ENCODE results near the gene TP53. TPM values are rescaled to one million over a fixed set of nuclear protein-coding genes. Genes with fewer than 3 reads are reported as not detected.
"Not testable (repeated sequence)": the region's sequence is repeated elsewhere in the genome, so short reads cannot be mapped to it uniquely, and the experiment has no call there.

Gene TP53
- total RNA-seq, 1 donor from 2014 or later = 6.9 TPM

DNA sequence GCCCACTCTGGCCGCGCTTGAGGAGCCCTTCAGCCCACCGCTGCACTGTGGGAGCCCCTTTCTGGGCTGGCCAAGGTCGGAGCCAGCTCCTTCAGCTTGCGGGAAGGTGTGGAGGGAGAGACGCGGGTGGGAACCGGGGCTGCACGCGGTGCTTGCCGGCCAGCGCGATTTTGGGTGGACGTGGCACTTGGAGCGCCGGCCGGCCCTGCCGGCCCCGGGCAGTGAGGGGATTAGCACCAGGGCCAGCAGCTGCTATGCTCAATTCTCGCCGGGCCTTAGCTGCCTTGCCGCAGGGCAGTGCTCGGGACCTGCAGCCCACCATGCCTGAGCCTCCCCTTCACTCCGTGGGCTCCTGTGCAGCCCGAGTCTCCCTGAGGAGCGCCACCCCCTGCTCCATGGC, 46.5 kb downstream of the TP53 start:
- DNase-seq (ENCODE audit: low spot score in 2 of 2) = no peak
- FAIRE-seq = no peak

DNA sequence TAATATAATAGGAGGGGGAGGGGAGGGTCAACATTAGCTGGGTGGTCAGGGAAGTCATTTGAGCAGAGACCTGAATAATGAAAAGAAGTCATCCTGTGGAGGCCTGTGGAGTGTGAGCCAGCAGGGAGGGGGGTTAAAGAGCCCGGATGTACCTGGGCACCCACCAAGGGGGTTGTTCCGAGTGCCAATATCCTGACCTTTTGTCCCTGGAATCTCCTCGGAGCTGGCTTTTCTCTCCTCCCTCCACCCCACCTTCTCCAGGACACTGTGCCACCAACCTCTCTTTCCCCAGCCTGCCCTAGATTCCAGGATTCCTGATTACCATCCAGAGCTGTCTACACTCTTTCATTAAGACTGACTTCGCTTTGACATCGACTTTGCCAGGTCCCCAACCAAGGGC, 51.1 kb downstream of the TP53 start:
- no peak for FAIRE-seq

DNA sequence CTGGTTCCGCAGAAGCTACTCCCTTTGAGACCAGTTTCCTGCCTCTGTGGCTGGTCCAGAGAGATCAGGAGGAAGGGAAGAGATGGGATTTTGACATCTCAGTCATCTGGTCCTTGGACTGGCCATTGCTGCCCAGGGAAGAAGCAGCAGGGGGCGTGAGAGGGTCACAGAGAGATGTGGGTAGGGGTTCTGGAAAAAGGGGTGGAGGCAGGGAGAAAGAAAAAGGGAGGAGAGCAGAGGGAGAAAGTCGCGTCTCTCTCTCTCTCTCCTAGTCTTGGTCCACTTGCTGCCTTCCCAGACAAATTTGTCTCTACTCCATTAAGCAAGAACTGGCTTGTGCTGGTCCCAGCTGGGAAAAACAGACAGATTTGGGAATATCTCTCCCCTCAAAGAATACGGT, 52.9 kb downstream of the TP53 start:
- no peak for FAIRE-seq
- peak in 1 of 2 donors; percentile 66 for DNase-seq (ENCODE audit: low spot score in 2 of 2)

More for the DNA sequence above, 51.1 kb downstream of the TP53 start:
- no peak for DNase-seq (ENCODE audit: low spot score in 2 of 2)

DNA sequence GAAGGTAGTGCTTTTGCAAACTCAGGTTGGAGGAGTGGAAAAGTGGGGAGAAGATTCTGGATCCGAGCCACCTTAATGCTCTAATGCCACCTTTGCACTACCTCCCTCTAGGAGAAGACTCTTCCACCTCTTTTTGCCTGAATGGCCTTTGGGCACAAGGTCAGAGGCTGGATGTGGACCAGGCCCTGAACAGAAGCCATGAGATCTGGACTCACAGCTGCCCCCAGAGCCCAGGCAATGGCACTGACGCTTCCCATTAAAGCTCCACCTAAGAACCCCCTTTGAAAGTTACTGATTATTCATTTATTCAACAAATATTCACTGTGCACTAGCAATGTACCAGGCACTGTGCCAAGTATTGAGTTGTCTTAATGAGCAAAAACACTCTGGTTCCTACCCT, 54.2 kb downstream of the TP53 start:
- DNase-seq (ENCODE audit: low spot score in 2 of 2) (no peak), FAIRE-seq (no peak)

DNA sequence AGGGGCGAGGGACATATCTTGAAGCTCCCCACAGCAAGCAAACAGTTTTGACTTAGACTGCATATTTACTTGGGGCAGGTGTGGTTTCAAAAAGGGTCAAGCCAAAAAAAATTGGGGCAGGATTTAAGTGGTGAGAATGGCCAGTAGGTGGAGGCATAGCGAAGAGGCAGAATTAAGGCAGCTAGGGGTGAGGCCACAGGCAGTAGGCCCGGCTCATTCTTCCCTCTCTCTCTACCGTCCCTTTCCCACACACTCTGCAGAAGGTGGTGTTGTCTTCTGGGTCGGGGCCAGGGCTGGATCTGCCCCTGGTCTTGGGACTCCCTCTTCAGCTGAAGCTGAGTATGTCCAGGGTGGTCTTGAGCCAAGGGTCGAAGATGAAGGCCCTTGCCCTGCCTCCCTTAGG, 54.8 kb downstream of the TP53 start:
- no peak for FAIRE-seq

DNA sequence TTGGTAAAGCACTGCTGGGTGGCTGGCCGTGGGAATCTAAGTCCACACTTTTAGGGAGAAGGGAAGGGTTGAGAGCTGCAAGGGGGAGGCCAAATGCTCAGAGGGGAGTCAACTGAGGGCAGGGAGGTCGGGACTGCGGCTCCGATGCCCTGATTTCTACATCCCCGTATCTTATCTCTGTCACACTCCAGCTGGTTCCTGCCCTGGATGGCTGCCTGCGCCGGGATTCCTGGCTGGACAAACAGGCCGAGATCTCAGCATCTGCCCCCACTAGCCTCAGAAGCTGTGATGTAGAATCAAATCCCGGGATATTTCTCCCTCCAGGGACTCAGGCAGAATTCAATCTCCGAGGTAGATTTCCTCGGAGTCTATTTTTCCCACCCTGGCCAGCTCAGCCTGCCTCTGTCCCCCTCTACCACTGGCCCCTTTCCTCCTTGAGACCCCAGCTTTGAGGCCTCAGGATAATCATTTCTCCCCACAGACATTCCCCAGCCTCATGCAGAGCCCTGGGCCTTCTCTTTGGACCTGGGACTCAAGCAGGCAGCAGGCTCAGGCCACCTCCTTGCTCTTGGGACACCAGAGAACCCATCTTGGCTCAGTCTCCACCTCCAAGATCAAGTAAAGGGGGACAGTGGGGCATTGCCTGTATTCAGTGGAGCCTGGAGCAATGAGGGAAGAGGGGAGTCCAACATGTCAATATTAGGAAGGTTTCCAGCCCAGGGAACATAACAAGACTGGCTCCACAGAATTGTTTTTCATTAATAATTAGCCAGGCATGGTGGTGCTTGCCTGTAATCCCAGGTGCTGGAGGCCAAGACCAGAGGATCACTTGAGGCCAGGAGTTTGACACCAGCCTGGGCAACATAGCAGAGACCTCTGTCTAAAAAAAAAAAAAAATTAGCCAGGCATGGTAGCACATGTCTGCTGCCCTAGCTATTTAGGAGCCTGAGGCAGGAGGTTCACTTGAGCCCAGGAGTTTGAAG, 55.6 kb downstream of the TP53 start:
- FAIRE-seq = no peak
- no peak for DNase-seq (ENCODE audit: low spot score in 2 of 2)

More for the DNA sequence above, 54.8 kb downstream of the TP53 start:
- no peak for DNase-seq (ENCODE audit: low spot score in 2 of 2)

- DNase-seq (ENCODE audit: low spot score in 2 of 2) (no peak), FAIRE-seq (no peak)
Observed at GRCh38 chr17:7629939-7630571, 57.2 kb downstream of the TP53 start, which contains the start of gene SHBG. TSS of gene SHBG (plus strand) at chr17:7630135. CDS start at chr17:7630173, 38 bp downstream.

DNA sequence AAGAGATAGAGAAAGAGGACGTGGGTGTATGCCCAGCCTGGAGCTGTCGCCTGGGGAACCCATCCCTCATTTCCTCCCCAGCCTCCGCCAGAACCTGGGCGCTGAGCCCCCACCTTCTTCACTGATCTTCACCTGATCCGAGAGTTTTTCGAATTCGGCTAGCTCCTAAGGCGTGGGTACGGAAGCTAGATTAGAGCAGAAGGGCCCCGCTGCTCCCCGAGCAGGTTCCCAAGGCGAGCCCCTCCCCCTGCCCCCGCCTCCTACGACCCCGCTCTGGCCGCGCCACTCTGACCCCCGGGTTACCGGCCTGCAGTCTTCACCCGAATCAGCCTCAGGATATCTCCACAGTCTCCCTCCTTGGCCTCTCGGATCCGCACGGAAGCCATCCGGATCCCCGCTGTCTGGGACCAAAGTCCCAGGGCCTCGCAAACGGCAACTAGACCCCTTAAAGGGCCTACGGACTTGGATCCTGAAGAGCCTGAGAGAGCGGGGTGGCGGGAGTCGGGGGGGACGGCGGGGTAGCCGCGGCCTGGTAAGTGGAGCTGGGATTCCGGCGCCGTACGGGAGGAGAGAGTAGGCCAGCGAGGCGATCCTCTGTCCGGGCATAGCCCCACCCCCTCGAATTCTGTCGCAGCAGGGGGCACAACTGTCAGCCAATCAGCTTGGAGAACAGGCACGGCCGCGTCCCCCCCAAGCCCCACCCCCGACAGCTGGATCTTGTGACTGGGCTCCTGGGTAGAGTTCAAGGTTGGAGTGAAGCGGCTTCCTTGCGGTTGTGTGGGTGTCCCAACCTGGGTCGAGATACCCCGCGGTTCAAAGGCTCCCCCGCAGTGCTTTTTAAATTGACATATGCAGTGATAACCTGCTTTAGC, 59.8 kb downstream of the TP53 start, which contains the start of gene SAT2:
Gene SAT2 (minus strand): TSS at position 572 of the 872 bp plus-strand sequence. CDS start 186 bp downstream, at position 386.
- FAIRE-seq = no peak
- DNase-seq (ENCODE audit: low spot score in 2 of 2) = peak; percentile 88 to 98

DNA sequence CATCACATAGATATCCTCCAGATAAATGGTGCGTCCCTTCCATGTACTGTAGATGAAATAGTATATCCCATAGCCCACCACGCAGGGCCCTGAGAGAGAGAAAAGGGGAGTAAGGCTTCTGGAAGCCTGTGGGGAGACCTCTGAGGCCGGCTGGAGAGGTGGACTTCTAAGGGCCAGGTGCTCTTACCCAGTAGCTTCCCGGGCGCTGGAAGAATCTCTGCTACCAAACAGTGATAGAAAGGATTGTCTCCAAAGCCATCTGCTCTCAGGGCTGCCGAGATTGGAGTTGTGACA, 60.4 kb downstream of the TP53 start:
- FAIRE-seq (no peak), DNase-seq (ENCODE audit: low spot score in 2 of 2) (no peak)

DNA sequence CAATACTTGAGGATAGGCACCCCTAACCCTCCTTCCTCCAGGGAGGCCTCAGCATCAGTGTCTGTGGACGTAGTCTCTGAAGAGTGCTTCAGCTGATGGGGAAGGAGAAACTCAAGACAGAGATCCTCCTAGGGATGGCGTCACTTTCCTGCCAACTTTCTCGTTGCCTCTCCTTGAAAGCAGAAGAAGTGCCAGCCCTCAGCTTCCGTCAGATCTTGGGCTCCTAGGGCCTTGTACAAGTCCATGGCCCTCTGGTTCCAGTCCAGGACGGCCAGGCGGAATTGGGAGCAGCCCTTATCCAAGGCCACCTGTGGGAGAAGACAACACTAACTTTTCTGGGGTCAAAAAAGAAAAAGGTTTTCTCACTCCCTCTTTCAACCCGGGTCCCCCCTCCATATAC, 61.0 kb downstream of the TP53 start:
- no peak for DNase-seq (ENCODE audit: low spot score in 2 of 2)
- no peak for FAIRE-seq

DNA sequence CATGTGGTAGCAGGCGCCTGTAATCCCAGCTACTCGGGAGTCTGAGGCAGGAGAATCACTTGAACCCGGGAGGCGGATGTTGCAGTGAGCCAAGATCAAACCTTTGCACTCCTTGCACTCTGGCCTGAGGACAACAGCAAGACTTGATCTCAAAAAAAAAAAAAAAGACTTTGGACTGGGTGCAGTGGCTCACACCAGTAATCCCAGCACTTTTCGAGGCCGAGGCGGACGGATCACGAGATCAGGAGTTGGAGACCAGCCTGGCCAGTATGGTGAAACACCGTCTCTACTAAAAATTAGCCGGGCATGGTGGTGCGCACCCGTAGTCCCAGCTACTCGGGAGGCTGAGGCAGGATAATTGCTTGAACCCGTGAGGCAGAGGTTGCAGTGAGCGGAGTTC, 61.5 kb downstream of the TP53 start:
- not testable (repeated sequence) for FAIRE-seq; DNase-seq (ENCODE audit: low spot score in 2 of 2)

DNA sequence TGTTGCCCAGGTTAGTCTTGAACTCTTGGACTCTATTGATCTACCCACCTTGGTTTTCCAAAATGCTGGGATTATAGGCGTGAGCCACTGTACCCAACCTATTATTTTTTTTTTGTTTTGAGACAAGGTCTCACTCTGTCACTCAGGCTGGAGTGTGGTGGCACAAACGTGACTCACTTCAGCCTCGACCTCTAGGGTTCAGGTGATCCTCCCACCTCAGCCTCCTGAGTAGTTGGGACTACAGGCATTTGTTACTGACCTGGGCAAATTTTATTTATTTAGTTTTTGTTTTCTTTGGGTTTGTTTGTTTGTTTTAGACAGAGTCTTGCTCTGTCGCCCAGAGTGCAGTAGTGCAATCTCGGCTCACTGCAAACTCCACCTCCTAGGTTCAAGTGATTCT, 63.6 kb downstream of the TP53 start:
- FAIRE-seq (no peak), DNase-seq (ENCODE audit: low spot score in 2 of 2) (no peak)

DNA sequence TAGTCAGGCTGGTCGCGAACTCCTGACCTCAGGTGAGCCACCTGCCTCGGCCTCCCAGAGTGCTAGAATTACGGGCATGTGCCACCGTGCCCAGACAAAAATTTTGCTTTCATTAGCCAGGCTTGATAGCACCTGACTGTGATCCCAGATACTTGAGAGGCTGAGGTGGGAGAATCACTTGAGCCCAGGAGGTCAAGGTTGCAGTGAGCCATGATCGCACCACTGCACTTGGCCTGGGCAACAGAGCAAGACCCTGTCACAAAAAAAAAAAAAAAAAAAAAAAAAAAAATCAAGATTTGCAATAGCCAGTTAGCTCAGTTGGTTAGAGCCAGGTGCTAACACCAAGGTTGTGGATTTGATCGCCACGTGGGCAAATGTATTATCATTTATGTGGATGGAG, 66.5 kb downstream of the TP53 start:
- no peak for FAIRE-seq
- DNase-seq (ENCODE audit: low spot score in 2 of 2) = no peak

GRCh38 chr17:7618608-7619007, 68.7 kb downstream of the TP53 start:
- no peak for FAIRE-seq
- no peak for DNase-seq (ENCODE audit: low spot score in 2 of 2)

Other genes with a start within 250 kb of the TP53 start
- gene FGF11, start 248.0 kb downstream of the TP53 start, total RNA-seq = 5.3 TPM
- 16.7 TPM for gene CHRNB1, start 242.4 kb downstream of the TP53 start, total RNA-seq
- gene ZBTB4, start 207.9 kb downstream of the TP53 start, total RNA-seq = 11.8 TPM
- not detected for gene SLC35G6, start 206.0 kb downstream of the TP53 start, total RNA-seq
- 33.0 TPM for gene POLR2A, start 203.1 kb downstream of the TP53 start, total RNA-seq
- gene TNFSF12, start 138.4 kb downstream of the TP53 start, total RNA-seq = 3.7 TPM
- gene TNFSF13, start 128.7 kb downstream of the TP53 start, total RNA-seq = 1.2 TPM
- 102 TPM for gene SENP3, start 125.6 kb downstream of the TP53 start, total RNA-seq
- gene CD68, start 107.9 kb downstream of the TP53 start, total RNA-seq = 1.2 TPM
- 35.1 TPM for gene MPDU1, start 103.6 kb downstream of the TP53 start, total RNA-seq
- gene SOX15, start 97.4 kb downstream of the TP53 start, total RNA-seq = 1.2 TPM
- 68.1 TPM for gene FXR2, start 72.6 kb downstream of the TP53 start, total RNA-seq
- gene SAT2, start 59.7 kb downstream of the TP53 start, total RNA-seq = 31.4 TPM
- not detected for gene SHBG, start 57.4 kb downstream of the TP53 start, total RNA-seq
- gene ATP1B2, start 36.6 kb downstream of the TP53 start, total RNA-seq = 8.2 TPM
- gene WRAP53, start 987 bp upstream of the TP53 start, total RNA-seq = 11.8 TPM
- 17.5 TPM for gene EFNB3, start 17.7 kb upstream of the TP53 start, total RNA-seq
- gene DNAH2, start 30.3 kb upstream of the TP53 start, total RNA-seq = 1.2 TPM
- gene KDM6B, start 146.7 kb upstream of the TP53 start, total RNA-seq = 15.1 TPM
- 1.2 TPM for gene TMEM88, start 167.6 kb upstream of the TP53 start, total RNA-seq
- gene NAA38, start 170.1 kb upstream of the TP53 start, total RNA-seq = 30.2 TPM
- gene CYB5D1, start 170.5 kb upstream of the TP53 start, total RNA-seq = 15.1 TPM
- gene CHD3, start 201.3 kb upstream of the TP53 start, total RNA-seq = 276 TPM
- gene RNF227, start 228.8 kb upstream of the TP53 start, total RNA-seq = 8.2 TPM
- gene KCNAB3, start 242.4 kb upstream of the TP53 start, total RNA-seq = 1.2 TPM
- gene TRAPPC1, start 244.5 kb upstream of the TP53 start, total RNA-seq = 14.3 TPM
- gene CNTROB, start 244.7 kb upstream of the TP53 start, total RNA-seq = 25.3 TPM

All from frontal cortex (tissue), 4 donors.